C1 segment of cervical spinal cord (tissue), 14 donors: Measurements from ENCODE around the gene MRPS15.

Experiments used
- DNase-seq, 14 donors: peaks; one replicate each; lab custom pipeline; 2025; lab: John Stamatoyannopoulos, UW

The MRPS15 gene

GRCh38 chr1:36420409-36420808, 43.8 kb downstream of the MRPS15 start:
- DNase-seq = no peak

DNA sequence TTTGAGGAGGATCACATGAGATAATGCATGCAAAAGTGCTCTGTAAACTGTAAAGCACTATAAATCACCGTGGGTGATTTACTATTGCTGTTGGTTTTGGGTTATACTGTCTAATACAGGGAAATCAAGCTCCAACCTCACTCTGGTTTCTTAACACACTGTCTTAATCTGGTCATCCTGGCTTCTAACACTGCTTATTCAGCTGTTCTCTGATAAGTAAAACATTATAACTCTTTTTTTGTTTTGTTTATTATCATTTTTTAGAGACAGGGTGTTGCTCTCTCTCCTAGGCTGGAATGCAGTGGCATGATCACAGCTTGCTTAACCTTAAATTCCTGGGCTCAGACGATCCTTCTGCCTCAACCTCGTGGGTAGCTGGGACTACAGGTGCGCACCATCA, 44.6 kb downstream of the MRPS15 start:
- DNase-seq = no peak

DNA sequence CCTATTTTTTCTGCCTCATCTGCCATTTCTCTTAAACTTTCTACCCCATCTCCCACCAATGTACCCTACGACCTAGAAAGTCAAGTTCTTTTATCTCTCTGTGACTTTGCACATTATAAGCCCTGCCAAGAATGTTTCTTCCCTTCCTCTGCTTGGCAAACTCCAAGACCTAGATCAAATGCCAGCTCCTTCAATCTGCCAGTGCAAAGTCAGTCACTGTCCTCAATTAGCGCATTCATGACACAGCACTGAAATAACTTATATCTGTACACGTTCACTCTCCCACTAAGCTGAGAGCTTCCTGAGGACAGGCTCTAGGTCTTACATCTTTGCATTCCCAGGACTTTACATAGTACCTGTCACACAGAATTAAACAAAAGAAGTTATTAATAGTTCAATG, 45.0 kb downstream of the MRPS15 start:
- no peak for DNase-seq

DNA sequence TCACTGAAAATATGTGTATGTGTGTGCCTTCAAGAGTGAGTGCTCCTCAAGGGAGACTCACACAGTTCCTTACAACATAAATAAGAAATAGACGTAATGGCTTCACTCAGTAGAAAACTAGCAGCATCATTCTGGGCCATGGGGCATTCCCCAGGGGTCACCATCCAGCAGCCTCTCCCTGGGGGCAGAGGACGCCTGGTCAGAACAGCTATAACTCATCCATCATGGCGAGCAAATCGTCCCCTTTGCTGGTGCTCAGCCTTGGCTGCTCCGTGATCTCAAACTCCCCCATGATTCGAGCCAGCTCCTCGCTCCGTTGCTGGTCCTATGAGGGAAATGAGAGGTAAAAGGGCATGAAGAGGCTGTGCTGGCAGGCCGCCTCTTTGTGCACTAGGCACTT, 46.3 kb downstream of the MRPS15 start:
- DNase-seq = no peak

DNA sequence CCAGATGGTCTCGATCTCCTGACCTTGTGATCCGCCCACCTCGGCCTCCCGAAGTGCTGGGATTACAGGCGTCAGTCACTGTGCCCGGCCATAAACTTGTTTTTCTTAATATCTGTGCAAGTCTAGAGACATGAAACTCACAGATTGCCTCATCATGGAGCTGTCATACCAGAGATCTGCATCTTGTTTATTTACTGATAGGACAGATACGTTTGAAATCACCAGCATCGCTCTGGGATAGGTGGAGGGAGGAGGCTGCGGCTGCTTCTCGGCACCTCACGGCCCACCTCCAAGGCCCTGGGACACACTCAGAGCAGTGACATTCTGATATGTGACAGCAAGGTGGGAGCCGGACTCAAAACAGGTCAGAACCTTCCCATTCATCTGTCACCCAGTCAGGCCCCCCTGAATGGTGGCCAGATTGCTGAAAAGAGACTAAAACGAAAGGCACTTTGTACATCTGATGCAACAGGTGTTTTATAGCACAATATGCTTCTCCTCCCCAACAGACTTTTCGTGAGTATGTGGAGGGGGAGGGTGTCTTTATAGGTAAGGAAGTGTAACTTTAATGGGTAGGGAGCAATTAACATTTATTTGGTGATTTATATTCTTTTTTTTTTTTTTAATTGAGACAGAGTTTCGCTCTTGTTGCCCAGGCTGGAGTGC, 48.4 kb downstream of the MRPS15 start:
- no peak for DNase-seq

DNA sequence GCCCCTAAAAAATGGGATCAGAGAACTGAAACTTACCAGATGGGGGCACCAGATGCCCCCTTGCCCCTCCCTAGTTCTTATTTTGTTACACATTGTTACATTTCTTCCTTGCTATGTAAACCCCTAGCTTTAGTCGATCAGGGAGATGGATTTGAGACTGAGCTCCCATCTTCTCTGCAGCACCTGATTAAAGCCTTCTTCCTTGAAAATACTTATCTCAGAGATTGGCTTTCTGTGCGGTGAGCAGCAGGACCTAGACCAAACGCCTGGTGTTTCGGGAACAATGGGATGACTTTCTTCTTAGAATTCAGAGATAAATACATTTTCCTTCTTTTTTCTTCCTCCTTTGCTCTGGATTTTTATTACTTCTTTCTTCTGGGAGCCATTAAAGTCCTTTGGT, 49.8 kb downstream of the MRPS15 start:
- DNase-seq = no peak

- no peak for DNase-seq
These were observed 52.2 kb downstream of the MRPS15 start for GRCh38 chr1:36411674-36412648.

- DNase-seq = no peak
These were observed 55.7 kb downstream of the MRPS15 start for GRCh38 chr1:36408479-36408878.

DNA sequence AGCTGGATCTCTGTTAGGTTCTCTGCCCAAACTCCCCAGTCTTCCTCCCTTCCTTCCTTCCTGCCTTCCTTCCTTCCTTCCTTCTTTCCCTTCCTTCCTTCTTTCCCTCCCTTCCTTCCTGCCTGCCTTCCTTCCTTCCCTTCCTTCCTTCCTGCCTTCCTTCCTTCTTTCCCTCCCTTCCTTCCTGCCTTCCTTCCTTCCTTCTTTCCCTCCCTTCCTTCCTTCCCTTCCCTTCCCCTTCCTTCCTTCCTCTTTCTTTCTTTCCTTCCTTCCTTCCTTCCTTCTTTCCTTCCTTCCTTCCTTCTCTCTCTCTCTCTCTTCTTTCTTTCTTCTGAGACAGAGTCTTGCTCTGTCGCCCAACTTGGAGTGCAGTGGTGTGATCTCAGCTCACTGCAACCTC, 57.7 kb downstream of the MRPS15 start:
- no peak for DNase-seq
